IPS-15b (cell line): ENCODE measurements around the gene EMID1.
A peak's percentile ranks its signal among the peaks of the same experiment; 100 is the strongest.

ENCODE experiments used
- H3K27me3 ChIP-seq: one replicate; pipeline ENCODE4 v1.6.1; 2013; ENCODE audit warnings: low read length; ENCODE audit not compliant: control insufficient read depth, insufficient read depth
- H3K36me3 ChIP-seq: one replicate; pipeline ENCODE4 v1.6.1; 2013; ENCODE audit warnings: low read length; ENCODE audit not compliant: control insufficient read depth, insufficient read depth
- H3K4me1 ChIP-seq: one replicate; pipeline ENCODE4 v1.6.1; 2013; ENCODE audit warnings: mild to moderate bottlenecking, low read length; ENCODE audit not compliant: control insufficient read depth, insufficient read depth
- H3K4me3 ChIP-seq: one replicate; pipeline ENCODE4 v1.5.1; 2013; ENCODE audit warnings: low read depth, low read length
- H3K9ac ChIP-seq: one replicate; pipeline ENCODE4 v1.6.1; 2013; ENCODE audit warnings: low read depth, mild to moderate bottlenecking, low read length
- H3K9me3 ChIP-seq: one replicate; pipeline ENCODE4 v1.6.1; 2013; ENCODE audit warnings: mild to moderate bottlenecking, low read length; ENCODE audit not compliant: control insufficient read depth, insufficient read depth

EMID1 gene

DNA sequence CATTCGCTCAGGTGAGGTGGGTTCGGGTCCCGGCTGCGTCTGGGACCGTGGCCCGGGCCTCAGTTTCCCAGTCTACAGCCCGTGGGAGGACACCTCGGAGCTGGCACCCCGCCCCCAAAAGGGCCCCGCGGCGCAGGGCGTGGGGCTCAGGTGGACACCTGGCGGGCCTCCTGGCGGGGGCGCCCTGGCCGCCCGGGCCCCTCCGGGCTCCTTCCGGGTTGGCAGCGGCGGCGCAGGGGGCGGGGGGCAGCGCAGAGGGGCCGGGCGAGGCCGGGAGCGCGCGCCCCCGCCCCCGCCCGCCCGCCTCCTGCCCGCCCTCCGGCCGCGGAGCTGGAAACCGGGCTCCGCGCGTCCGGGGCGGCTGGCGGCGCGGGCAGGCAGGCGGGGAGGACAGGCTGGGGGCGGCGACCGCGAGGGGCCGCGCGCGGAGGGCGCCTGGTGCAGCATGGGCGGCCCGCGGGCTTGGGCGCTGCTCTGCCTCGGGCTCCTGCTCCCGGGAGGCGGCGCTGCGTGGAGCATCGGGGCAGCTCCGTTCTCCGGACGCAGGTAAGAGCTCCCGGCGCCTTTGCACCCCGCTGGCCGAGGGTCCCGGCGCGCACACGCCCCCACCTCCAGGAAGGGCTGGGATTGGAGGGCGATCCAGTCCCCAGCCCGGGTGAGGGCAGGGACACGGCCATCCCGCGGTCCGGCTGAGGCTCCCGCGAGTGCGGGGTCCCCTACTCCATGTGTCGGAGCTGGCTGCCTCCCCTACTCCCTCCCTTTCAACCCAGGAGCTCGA lies at the start of gene EMID1:
Gene EMID1 (plus strand): TSS at position 303 of the 778 bp plus-strand sequence. CDS start 143 bp downstream, at position 446.
- peaks cover 2% of the 10 kb centered on the region for H3K4me1 ChIP-seq
- H3K9me3 ChIP-seq, result no peaks in the 10 kb centered on the region
- H3K36me3 ChIP-seq, result no peaks in the 10 kb centered on the region
- no peaks in the 10 kb centered on the region for H3K27me3 ChIP-seq
- peak within 1 kb of the TSS; percentile 54 for H3K9ac ChIP-seq
- H3K4me3 ChIP-seq, result peak within 1 kb of the TSS; percentile 73

DNA sequence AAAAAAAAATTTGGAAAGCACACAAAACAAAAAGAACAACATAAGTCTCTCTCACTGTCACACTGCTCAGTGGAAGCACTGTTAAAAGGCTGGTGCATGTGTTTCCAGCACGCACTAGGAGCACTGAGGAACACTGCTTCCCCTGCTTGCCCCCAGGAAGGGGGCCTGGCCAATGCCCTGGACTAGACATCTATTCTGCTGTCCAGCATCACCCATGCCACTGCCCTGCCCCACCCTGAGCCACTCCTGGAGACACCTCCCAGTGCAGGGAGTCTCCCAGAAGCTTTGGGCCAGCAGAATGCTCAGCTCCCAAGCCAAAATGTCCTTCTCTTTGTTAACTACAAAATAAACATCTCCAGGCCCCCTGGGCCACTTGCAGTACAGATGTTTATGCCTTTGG lies 49.7 kb upstream of the EMID1 start:
- Histone ChIP-seq H3K4me3 (no peak overlapping the region), H3K27me3 (no peaks in the 10 kb centered on the region), H3K9me3 (no peaks in the 10 kb centered on the region), H3K36me3 (no peaks in the 10 kb centered on the region), H3K9ac (no peak overlapping the region), H3K4me1 (peaks cover 20% of the 10 kb centered on the region)

DNA sequence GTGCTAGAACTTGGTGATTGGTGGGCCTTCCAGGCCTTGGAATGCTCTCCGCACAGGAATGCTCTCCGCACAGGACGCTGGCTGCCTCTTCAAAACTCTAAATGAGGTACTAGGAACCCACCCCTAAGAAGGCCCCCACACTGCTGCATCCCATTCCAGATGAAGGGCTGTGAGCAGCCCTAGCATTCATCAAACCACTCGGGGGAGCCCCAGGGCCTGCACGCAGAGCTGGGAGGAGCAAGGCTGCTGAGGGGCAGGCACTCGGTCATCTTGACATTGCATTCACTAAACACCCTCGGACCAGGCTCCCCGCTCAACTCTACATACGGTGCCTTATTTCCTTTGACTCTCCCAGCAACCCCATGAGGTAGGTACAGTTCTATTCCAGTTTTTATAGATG lies 49.2 kb upstream of the EMID1 start:
- Histone ChIP-seq H3K36me3 (no peaks in the 10 kb centered on the region), H3K4me1 (peaks cover 15% of the 10 kb centered on the region), H3K4me3 (no peak overlapping the region), H3K27me3 (no peaks in the 10 kb centered on the region), H3K9me3 (no peaks in the 10 kb centered on the region), H3K9ac (no peak overlapping the region)

DNA sequence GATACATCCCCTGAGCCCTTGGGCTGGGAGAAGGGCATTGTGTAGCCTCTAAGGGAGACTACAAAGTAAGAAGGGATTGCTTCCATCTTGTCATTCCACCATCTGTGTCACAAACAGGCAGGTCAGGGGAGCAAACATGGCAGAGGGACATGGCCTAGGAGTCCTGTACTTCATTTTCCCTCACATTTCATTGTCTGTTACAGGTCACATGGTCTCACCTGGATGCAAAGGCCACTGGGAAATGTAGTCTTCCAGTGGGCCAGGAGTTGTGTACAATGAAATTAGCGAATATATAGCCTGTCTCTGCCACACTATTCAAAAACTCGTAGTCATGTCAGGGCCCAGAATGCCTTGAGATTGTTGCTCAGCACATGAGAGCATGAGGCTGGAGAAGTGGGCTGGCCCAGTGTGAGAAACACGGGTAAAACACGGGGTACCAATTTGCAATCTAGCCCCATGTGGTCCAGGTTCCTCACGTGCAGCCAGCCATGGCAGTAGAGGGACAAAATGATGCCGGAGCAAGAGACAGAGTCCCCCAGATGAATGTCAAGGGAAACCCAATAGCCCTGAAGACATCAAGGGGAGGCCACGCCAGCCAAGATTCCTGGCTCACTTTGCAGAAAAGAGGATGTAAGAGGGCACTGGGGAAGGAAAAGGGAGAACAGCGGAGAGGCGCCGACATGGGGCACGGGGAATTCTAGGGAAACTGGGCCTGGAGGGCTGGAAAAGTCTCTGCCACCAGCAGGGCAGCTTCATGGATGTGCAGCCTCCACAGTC lies 47.7 kb upstream of the EMID1 start:
- Histone ChIP-seq H3K36me3 (no peaks in the 10 kb centered on the region), H3K4me1 (peaks cover 4% of the 10 kb centered on the region), H3K27me3 (no peaks in the 10 kb centered on the region), H3K9ac (no peak overlapping the region), H3K9me3 (no peaks in the 10 kb centered on the region), H3K4me3 (no peak overlapping the region)

DNA sequence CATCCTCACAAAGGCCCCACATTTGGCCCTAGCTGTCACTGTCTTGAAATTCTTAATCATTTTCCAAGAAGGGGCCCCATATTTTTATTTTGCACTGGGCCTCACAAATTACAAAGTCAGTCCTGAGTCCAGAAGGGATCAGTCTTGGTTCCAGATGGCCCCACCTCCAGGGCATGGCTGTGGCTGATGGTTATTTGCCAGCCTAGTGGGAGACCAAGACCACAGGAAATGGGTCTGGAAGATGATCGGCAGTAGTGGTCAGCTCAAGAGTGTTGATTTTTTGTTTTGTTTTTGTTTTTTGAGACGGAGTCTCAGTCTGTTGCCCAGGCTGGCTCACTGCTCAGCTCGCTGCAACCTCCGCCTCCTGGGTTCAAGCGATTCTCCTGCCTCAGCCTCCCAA lies 47.1 kb upstream of the EMID1 start:
- Histone ChIP-seq H3K27me3 (no peaks in the 10 kb centered on the region), H3K4me3 (no peak overlapping the region), H3K9me3 (no peaks in the 10 kb centered on the region), H3K9ac (no peak overlapping the region), H3K4me1 (no peaks in the 10 kb centered on the region), H3K36me3 (no peaks in the 10 kb centered on the region)

DNA sequence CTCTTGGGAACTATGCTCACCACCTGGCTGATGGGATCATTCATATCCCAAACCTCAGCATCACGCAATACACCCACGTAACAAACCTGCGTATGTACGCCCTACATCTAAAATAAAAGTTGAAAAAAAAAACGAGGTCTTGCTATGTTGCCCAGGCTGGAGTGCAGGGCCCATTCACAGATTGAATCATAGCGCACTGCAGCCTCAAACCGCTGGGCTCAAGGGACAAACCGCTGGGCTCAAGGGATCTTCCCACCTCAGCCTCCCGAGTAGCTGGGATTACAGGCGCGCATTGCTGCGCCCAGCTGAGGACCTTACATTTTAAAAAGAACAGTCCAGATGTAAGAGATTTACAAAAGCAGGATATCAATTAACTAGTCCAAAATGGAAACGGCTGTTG lies 41.9 kb upstream of the EMID1 start:
- H3K4me1 ChIP-seq, result no peaks in the 10 kb centered on the region
- H3K36me3 ChIP-seq, result no peaks in the 10 kb centered on the region
- no peak overlapping the region for H3K9ac ChIP-seq
- H3K9me3 ChIP-seq, result no peaks in the 10 kb centered on the region
- H3K27me3 ChIP-seq, result no peaks in the 10 kb centered on the region
- no peak overlapping the region for H3K4me3 ChIP-seq

DNA sequence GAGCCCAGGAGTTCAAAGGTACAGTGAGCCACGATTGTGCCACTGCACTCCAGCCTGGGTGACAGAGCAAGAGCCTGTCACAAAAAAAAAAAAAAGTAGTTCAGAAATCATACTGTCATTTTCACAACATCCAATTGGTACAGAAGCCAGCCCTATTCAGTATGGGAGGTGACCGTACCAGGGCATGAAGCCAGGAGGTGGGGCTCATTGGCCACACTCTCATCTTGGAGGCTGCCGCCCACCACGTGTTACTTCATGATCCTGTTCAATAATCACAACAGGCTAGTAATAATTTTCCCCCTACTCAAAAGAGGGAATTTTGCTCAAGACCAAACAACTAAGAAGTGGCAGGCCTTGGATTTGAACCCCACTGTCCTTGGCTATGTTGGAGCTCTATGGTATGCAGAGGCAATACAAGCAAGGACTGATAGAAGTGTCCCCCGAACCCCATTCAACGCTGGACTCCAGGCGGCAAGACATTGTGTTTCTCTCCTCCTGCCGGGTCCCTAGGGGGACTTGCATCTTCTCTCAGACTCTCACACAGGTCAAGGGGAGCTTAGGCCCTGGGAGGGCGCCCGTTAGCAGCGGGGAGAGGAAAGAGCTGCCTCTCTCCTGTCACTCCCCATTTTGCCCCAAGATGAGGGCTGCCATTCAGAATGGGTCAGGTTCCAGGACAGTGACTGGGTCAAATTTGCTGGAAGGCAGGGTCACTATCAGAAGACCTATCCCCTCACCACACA lies 40.2 kb upstream of the EMID1 start:
- Histone ChIP-seq H3K27me3 (no peaks in the 10 kb centered on the region), H3K9me3 (no peaks in the 10 kb centered on the region), H3K4me3 (no peak overlapping the region), H3K4me1 (no peaks in the 10 kb centered on the region), H3K9ac (no peak overlapping the region), H3K36me3 (no peaks in the 10 kb centered on the region)

DNA sequence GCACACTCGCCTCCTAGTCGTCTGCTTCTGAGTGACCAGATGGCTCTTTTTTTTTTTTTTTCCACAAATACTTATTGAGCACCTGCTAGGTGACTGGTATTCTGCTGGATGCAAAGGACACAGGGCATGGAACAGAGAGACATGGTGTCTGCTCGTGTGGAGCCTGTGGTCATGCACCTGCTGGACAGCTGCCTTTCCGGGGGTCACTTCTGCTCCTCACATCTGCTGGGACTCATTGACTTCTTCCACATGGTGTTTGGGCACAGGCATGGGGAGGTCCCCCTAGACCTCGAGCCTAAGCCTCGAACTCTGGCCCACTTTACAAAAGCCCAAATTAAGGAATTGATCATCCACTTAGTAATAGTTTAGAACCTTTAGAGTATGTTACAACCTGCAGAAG lies 39.5 kb upstream of the EMID1 start:
- Histone ChIP-seq H3K9me3 (no peaks in the 10 kb centered on the region), H3K27me3 (no peaks in the 10 kb centered on the region), H3K36me3 (no peaks in the 10 kb centered on the region), H3K4me3 (no peak overlapping the region), H3K9ac (no peak overlapping the region), H3K4me1 (no peaks in the 10 kb centered on the region)

DNA sequence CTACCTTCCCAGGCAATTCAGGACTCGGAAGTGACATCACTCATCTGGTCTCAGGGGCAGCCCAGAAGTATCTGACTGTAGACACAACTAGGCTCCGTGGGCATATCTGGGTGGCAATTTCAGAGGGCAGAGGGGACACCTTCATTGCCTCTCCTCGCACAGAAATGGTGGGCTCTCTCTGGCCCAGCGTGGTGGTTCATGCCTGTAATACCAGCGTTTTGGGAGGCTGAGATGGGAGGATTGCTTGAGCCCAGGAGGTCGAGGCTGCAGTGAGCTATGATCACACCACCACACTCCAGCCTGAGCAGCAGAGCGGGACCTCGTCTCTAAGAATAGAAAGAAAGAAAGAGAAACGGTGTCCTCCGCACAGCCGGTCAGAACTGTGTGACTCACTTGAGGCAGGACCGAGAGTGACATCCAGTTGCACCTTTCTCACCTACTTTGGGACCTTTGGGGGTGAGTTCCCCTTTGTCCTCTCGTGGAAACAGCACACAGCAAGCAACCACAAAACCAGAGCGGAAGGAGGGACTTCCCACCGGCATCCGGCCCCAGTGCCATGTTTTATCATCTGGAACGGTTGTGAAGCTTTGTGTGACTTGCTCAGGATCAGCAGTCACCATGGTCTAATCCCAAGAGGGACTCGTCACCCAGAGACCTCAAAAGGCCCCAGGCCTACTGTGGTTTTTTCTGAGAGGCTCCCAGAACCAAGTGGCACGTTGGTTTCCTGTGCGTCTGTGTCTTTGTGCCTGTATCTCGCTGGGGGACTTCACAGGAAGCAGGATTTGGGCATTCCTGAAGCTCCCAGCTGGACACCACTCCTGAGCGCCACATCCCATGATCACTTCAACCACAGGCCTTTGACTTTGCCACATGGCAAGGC lies 38.4 kb upstream of the EMID1 start:
- Histone ChIP-seq H3K9ac (no peak overlapping the region), H3K9me3 (no peaks in the 10 kb centered on the region), H3K4me1 (no peaks in the 10 kb centered on the region), H3K4me3 (no peak overlapping the region), H3K36me3 (no peaks in the 10 kb centered on the region), H3K27me3 (no peaks in the 10 kb centered on the region)

DNA sequence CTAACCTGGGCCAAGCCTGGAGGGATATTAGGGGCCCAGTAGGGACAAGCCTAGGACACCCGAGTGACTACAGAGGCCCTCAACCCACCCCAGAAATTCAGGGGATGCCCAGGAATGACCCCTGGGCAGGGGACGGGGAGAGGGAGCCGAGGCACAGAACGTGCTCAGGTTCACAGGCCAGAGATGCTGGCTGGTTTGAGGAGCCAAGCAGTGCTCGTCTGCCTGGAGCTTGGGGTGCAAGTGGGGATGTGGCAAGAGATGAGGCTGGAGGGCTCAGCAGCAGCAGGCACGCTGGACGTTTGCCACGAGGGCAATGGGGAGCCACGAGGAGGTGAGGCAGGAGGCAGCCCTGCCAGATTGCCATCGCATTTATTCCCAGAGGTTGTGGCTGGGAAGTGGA lies 34.0 kb upstream of the EMID1 start:
- H3K9me3 ChIP-seq, result no peaks in the 10 kb centered on the region
- H3K4me1 ChIP-seq, result no peaks in the 10 kb centered on the region
- H3K4me3 ChIP-seq, result no peak overlapping the region
- H3K36me3 ChIP-seq, result no peaks in the 10 kb centered on the region
- H3K27me3 ChIP-seq, result no peaks in the 10 kb centered on the region
- H3K9ac ChIP-seq, result no peak overlapping the region

DNA sequence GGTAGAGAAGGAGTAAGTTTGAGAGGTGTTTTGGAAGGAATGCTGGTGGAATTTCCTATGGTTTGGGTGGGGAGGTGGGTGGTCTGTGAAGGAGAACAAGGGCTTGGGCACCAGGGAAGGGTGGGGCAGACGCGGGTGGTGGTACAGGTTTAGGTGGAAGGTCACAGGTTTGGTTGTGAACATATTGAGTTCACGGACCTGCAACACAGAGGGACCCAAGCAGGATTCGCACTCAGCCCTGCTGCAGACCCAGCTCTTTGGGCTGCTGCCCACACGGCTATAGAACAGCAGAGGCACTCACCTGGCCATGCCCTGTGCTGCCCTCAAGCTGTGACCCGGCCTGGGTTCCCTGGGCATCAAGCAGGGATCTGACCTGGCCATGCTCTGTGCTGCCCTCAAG lies 33.5 kb upstream of the EMID1 start:
- Histone ChIP-seq H3K9ac (no peak overlapping the region), H3K27me3 (no peaks in the 10 kb centered on the region), H3K36me3 (no peaks in the 10 kb centered on the region), H3K9me3 (no peaks in the 10 kb centered on the region), H3K4me1 (no peaks in the 10 kb centered on the region), H3K4me3 (no peak overlapping the region)
